ENCODE data around the gene ITGA4. TPM values are rescaled to one million over a fixed set of nuclear protein-coding genes. Genes with fewer than 3 reads are reported as not detected.

ITGA4 gene
- total RNA-seq, 1 donor from 2014 or later: 311 TPM

DNA sequence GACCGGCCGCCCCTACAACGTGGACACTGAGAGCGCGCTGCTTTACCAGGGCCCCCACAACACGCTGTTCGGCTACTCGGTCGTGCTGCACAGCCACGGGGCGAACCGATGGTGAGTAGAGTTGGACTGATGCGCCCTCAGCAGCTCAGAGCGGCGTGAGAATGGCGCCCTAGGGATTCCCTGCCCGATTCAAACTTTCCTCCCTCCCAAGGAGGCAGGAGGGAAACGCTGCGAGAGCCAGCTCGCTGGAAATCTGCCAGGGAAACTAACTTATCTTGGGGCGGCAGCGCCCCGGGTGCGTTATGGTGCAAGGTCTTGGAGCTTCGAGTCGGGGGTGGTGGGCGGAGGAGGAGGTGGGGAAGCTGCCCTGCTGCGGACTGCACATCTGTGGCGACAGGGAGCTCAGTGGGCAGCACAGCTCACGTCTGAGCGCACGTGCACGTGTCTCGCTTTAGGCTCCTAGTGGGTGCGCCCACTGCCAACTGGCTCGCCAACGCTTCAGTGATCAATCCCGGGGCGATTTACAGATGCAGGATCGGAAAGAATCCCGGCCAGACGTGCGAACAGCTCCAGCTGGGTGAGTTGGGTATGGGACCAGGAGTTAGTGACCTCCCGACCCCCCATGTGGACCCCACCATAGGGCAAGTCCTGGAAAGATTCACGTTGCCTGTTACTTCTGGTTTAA lies 697 bp downstream of the ITGA4 start:
- intact Hi-C loops (cut with micrococcal nuclease): loop anchor here (1.0 to 5.0 kb wide), 10 partner anchors 8 to 477 kb away; partner anchors contain the start of gene UBE2E3

DNA sequence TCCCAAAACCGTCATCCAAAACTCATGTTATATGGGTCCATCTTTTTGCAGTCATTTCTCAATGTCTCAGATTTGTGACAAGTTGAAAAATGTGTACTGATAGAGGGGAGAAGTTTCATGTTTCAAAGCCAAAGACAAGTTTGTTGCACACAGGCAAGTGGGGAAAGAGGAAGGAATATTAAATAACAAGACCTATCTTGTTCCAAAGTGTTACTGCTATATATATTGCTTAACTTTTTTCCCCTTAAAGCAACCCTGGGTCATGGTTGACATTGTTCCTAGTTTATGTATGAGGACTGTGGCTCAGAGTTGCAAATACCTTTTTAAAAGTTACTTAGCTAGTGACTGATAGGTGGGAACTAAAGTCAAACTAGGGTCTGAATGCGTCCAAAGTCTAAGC lies 1.7 kb downstream of the ITGA4 start:
- intact Hi-C loops (cut with micrococcal nuclease): loop anchor here (1.0 to 5.0 kb wide), 4 partner anchors 7 to 478 kb away; partner anchors contain the start of gene UBE2E3

DNA sequence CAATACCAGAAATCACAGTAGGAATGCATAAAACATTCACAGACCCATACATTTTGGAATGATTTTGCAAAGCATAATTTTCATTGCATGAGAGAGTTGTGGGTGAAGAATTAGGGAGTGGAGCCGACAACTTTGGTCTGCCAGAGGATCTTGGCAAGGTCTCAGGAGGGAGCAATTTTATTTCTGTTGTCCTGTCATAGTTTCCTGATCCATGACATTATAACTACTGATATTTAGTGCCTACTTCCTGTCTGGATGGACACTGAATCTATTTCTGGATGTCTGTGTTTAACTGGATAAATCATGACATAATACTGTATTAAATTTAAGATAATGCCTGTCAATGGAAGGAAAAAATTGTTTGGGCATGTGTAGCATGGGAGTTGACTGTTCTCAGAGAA lies 2.4 kb downstream of the ITGA4 start:
- intact Hi-C loops (cut with micrococcal nuclease): loop anchor here (2.0 to 10.0 kb wide), 5 partner anchors 37 to 479 kb away; partner anchors contain the start of genes ITPRID2 and UBE2E3

DNA sequence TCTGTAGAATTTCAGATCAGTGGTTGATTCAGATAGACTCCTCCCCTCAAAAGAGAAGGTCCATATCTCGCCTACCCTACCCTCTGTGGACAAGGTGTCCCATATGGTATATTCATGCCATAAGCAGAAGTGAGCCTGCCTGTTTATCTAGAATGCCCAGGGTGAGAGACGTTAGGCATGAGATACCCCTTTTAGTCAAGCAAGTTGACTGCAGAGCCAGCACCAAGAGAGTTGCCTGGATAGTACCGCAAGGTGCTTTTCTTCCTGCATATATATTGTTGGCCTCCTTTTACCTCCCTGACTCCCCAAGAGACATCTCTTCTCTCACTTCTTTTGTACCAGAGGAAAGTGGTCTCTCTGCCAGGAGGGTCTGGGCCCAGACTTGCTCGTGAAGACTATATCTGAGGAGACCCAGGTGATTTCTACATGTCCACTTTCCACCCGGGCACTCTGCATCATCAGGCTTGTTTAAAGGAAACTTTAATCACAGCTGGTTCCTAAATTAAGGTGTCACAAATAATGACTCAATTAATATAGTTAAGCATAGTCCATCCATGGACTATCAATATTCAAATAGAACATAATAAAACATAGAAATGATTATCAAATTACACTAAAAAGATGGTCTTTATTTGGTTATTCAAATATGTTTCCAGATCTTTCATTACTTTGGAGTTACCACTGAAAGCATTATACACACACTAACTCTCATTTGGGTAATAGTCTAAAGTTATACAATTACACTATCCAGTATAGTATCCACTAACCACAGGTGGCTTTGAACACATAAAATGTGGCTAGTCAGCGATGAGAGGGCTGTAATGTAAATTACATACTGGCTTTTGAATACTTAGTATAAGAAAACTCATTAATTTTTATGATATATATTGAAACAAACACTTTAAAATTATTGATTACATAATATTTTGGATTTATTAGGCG lies 4.1 kb downstream of the ITGA4 start:
- intact Hi-C loops (cut with micrococcal nuclease): loop anchor here (1.0 to 10.0 kb wide), 3 partner anchors 10 to 429 kb away; partner anchors contain the start of gene ITPRID2

DNA sequence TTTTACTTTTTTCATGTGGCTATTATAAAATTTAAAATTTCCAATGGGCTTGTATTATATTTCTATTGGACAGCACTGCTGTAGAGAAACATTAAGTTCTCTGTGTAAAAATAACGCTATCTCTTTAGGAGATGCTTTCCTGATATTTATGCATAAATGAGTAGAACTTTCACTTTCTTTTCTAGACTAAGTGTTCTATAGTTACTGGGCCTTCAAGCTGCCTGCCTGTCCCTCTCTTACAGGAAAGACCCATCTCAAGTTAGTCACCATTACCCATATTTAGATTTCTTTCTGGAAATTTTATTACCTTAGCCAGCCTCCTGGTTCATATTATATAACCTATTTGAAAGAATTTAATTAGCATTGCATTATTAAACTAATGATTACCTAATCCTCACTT lies 4.8 kb downstream of the ITGA4 start:
- intact Hi-C loops (cut with micrococcal nuclease): loop anchor here (10.0 kb wide), 1 partner anchor 253 kb away; no protein-coding TSS in a partner anchor

DNA sequence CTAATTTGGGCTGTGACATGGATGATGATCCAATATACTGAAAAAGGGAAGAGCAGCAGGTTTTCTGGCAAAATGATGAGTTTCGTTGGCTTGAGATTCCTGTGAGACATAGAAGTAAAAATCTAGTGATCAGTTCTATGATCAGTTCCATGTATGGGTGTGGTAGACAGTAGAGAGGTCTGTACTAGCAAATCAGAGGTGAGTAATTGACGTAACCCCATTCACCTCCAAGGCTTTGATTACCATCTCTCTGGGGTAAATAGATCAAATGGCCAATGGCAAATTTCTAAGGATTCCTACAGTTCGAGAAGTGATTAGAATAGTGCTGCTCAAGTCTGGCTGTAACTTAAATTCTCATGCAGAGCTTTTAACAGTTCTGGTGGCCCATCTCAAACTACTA lies 6.4 kb downstream of the ITGA4 start:
- intact Hi-C loops (cut with micrococcal nuclease): loop anchor here (10.0 kb wide), 1 partner anchor 251 kb away; no protein-coding TSS in a partner anchor

DNA sequence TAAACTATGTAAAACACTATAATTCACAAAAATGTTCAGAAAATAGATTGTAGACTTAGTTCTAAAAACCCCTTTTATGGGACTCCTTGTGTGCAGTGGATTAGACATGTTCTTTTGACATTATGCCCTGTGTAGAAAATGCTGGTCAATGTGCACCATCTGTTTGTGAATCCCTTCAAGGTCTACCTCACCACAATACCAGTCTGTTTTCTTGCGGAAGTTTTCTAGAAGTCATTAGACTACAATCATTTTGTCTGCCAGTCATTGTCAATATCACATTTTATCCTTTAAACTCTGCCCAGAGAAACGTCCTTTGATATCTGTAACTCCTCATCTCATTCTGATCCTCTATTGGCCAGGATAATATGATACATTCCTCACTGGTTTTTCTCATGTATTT lies 7.8 kb downstream of the ITGA4 start:
- intact Hi-C loops (cut with micrococcal nuclease): loop anchor here (10.0 kb wide), 1 partner anchor 250 kb away; no protein-coding TSS in a partner anchor

DNA sequence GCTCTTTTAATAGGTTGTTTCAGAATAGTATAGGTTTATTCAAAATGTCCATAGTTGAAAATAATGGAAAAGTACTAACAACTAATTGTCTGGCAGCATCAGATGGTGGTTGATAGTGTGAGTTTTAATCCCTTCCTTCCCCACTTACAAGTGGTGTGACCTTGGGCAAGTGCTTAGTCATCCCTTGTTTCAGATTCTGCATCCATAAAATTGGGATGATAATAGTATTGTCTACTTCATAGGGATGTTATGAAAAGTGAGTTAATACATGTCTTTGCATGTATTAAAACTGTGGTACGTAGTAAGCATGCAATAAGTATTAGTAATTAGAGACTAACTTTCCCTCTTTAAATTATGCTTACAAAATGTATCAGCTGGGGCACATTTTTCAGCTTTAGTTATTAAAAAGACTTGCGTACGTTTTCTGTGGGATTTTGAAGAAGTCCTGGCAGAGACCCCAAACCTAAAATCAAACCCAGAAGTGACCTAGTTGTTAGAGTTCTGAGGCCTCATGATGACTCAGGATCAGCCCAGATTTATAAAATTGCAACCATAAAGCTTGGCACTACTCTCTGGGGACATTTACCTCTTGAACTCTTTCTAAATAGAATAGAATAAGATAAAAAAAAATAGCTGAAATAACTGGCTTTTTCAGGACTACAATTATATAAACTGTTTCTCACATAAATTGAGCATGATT lies 8.6 kb downstream of the ITGA4 start:
- intact Hi-C loops (cut with micrococcal nuclease): loop anchor here (1.0 to 10.0 kb wide), 3 partner anchors 8 to 362 kb away; no protein-coding TSS in a partner anchor

DNA sequence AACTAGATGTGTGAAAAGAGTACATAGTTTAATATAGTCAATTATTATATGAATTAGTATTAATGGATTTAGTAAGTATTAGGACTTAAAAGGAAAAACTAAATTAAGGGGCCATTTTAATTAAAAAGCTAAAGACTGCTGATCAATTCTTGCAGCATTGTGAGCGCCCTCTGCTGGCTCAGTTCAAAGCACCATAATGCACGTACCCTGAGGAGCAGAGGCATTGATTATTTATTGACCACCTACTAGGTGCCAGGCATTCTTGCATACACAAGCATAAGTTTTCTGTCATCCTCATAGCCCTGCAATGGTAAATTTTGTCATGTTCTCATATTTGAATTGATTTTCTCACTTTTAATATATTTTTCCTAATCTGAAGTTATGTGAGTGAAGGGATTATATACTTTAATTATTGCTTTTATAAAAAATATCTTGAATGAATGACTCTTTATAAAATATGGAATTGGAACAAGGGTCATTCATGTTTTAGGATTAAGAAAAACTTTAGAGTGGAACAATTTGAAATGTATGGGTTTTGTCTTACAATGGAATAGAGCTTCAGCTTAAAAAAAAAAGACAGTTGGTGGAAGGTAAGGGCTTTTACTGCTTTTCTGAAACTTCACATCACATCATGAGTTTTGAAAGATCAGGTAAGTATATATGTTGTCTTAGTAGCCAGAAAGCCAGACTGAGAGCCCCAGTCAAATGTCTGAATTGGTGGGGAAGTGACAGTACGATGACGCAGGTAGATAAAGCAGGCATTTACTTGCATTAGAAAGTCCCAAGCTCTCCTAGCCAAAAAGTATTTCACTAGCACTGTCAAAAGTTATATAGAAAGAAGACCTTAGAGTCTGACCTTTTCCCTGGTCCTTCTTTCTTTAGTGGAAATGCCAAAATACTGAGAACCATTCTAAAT lies 9.7 kb downstream of the ITGA4 start:
- intact Hi-C loops (cut with micrococcal nuclease): loop anchor here (1.0 to 10.0 kb wide), 3 partner anchors 9 to 363 kb away; no protein-coding TSS in a partner anchor

DNA sequence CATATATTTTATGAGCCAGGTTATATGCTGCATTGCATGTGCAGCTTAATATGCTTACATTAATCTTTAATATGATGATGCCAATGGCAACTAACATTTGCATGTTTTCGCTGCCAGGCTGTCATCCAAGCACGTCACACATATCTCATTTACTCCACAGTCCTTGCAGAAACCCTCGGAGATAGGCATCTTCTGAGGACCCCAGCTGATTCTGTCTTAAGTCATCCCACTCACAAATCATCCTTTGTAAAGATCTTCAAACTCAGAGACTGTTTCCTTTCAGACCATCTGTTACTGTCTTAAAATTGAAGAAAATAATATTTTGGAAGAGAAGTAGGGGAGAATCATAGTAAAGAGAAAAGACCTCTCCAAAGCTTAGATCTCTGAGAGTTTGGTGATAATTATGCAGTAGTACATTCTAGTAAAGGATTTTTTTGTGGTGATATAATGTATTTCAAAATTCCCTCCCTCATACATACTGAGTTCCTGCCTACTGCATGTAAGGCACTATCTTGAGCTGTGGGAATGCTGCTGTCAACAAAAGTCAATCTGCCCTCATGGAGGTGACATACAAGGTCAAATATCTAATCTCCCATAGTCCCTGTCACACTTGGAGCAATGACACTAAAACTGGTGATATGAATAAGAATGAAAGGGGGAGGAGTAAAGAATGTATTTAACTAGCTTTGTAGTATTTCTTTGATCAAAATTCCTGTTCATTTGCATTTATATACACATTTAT lies 11.0 kb downstream of the ITGA4 start:
- intact Hi-C loops (cut with micrococcal nuclease): loop anchor here (10.0 kb wide), 1 partner anchor 247 kb away; no protein-coding TSS in a partner anchor

DNA sequence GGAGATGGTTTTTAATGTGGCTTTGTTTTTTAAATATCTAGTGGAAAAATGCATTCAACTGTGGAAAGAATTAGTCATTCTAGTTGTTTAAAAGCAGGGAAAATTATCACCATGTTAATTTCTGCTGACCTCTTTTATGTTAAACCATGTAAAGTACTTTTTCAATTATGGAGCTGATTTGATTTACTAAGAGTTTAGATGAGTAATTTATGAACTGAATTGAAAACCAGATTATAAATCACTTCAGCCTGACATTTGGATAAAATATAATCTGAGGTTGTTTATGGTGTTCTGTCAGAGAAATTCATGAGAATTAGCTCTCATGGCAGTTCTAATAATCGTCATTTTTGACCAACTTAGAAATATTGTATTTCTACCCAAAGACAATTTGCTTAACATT lies 11.6 kb downstream of the ITGA4 start:
- intact Hi-C loops (cut with micrococcal nuclease): loop anchor here (10.0 kb wide), 1 partner anchor 246 kb away; no protein-coding TSS in a partner anchor

DNA sequence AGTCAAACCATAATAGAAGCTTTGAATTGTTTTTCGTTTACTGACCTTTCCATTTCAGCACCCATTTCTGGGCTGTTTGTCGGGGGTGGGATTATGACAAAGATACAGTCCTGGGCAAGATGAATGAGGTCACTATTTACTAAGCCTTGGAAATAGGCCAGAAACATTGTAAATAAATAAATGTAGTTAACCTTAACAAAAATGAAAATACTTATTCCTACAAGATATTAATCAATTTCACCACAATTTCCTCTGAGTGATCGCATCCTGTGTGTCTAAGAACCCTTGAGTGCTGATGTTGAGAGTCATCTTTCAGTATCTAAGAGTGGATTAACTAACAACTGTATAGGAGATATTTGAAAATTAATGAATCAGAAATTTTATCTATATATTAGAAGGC lies 14.0 kb downstream of the ITGA4 start:
- intact Hi-C loops (cut with micrococcal nuclease): loop anchor here (1.0 to 5.0 kb wide), 2 partner anchors 10 to 606 kb away; no protein-coding TSS in a partner anchor

DNA sequence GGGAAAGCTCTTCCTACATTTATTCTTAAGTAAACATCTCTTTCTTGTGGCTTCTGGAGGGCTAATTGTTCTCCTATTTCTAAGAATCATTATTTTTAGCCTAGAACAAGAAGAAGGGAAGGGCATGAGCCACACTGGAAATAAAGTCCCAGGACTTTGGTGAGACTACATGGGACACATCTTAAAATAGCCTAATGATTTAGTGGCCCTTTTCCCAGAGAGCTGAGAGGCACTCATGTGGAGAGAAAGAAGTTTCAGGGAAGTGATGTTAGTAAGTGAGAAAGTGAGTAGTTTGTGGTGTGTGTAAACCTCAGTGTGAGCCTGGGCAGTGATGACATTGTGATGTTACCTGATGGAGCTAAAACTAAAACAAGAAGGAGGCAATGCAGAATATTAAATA lies 14.6 kb downstream of the ITGA4 start:
- intact Hi-C loops (cut with micrococcal nuclease): loop anchor here (1.0 to 5.0 kb wide), 2 partner anchors 10 to 606 kb away; no protein-coding TSS in a partner anchor

DNA sequence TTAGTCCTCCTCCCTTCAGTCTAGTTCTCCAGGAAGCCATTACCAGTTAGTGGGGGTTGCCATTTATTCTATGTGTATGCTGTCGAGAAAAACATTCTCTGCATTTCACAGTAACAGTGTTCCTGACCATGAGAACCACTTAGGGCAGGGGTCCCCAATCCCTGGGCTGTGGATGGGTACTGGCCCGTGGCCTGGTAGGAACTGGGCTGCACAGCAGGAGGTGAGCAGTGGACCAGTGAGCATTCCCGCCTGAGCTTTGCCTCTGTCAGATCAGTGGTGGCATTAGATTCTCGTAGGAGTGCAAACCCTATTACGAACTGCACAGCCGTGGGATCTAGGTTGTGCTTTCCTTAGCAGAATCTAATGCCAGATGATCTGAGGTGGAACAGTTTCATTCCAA lies 15.8 kb downstream of the ITGA4 start:
- intact Hi-C loops (cut with micrococcal nuclease): loop anchor here (5.0 kb wide), 1 partner anchor 604 kb away; no protein-coding TSS in a partner anchor

DNA sequence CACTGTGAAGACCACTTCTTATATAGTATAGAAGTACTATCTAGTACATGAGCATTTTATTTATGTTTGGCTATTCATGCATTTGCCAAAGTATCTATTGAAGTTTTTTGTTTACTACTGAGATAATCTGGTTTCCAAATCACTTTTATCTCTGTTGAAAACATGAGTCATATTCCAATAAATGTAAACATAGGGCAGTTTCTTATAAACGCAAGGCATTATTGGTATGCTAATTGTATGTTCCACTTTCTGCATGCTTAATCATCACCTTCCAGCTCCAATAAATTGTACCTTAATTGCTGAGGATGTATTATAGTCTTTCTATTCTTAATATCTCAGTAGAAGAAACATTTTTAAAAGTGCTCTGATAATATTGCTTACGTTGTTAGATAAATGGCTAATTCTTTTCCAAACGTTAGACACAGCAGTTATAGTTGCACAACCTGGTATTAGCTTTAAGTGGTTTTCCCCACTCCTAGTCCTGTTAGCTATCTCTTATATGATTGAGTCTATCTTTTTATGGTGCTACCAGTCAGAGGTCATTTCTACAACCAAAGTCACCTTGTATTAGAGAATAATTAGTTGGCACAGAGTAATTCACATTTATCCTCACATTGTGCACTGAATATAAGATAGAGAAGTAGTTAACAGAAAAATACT lies 17.2 kb downstream of the ITGA4 start:
- intact Hi-C loops (cut with micrococcal nuclease): loop anchor here (5.0 kb wide), 1 partner anchor 603 kb away; no protein-coding TSS in a partner anchor

DNA sequence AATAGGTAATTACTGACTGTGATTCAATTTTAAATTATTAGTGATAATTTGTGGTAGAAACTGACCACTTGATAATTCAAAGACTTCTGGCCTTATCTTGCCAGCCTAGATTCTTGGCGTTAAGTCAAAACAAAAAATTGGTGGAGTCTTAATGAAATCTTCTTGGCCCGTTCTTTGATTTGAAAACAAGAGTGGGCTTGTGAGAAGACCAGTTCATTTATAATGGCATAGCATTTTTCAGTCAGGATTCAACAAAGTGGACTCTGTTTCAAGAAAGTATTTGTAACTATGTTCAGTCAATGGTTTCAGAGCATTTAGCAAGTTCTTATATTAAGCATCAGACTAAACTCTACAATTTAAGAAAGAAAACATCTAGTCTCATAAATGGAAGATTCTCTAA lies 26.0 kb downstream of the ITGA4 start:
- intact Hi-C loops (cut with micrococcal nuclease): no loop called here

DNA sequence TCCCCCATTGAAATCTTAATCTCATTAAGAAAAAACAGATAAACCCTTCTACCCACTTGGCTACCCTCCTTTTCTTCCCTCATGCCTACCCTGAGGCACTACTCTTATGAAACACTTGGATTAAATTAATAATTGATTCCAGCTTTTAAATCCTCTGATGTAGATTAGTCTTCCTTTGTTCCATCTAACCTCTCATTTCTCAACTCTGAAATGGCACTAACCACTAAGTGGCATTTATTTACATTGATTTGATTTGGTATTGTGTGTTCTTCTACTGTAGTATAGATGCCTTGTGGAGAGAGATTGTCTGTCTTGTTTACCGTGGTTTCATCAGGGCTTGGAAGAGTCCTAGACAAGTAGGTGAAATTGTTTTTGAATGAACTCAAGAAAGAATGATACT lies 26.7 kb downstream of the ITGA4 start:
- intact Hi-C loops (cut with micrococcal nuclease): loop anchor here (2.0 kb wide), 1 partner anchor 15 kb away; no protein-coding TSS in a partner anchor

Measured in T-helper 2 cell treated with Interferon-gamma antibody and Interleukin-4, amounts not matched to agents 100 ng/mL and 5 ng/mL, for 36 hours (primary cell).